Activated CD4-positive, alpha-beta T cell treated with anti-CD3 and anti-CD28 coated beads, Interleukin-2, Interleukin-4, amounts not matched to agents 100 ng/mL and 50 ng/mL, durations not matched to agents 16 hours and 8 hours (primary cell): ENCODE results near the gene DNAJC27.

ENCODE experiments used
- DNase-seq: peaks from one replicate; pipeline ENCODE4 v3.0.0-alpha.2; 2020; ENCODE audit warnings: low spot score

The DNAJC27 gene

GRCh38 chr2:24970483-24971285, 1.1 kb downstream of the DNAJC27 start:
- no peak for DNase-seq

GRCh38 chr2:24969784-24970183, 2.0 kb downstream of the DNAJC27 start:
- no peak for DNase-seq

GRCh38 chr2:24961903-24962302, 9.9 kb downstream of the DNAJC27 start:
- DNase-seq = no peak

GRCh38 chr2:24959761-24960160, 12.0 kb downstream of the DNAJC27 start:
- no peak for DNase-seq

GRCh38 chr2:24958411-24958935, 13.3 kb downstream of the DNAJC27 start:
- no peak for DNase-seq

- no peak for DNase-seq
Observed at GRCh38 chr2:24957976-24958375, 13.8 kb downstream of the DNAJC27 start.

- DNase-seq = no peak
Observed at GRCh38 chr2:24957221-24957620, 14.5 kb downstream of the DNAJC27 start.

- DNase-seq = no peak
Observed at GRCh38 chr2:24955921-24956320, 15.8 kb downstream of the DNAJC27 start.

GRCh38 chr2:24955232-24955631, 16.5 kb downstream of the DNAJC27 start:
- DNase-seq = no peak

GRCh38 chr2:24950102-24950501, 21.7 kb downstream of the DNAJC27 start:
- no peak for DNase-seq

- DNase-seq = no peak
Observed at GRCh38 chr2:24948506-24948905, 23.2 kb downstream of the DNAJC27 start.

- no peak for DNase-seq
Observed at GRCh38 chr2:24947561-24948157, 24.1 kb downstream of the DNAJC27 start.

GRCh38 chr2:24945907-24946306, 25.8 kb downstream of the DNAJC27 start:
- DNase-seq = no peak

GRCh38 chr2:24943427-24944053, 28.2 kb downstream of the DNAJC27 start:
- no peak for DNase-seq

GRCh38 chr2:24939353-24939752, 32.4 kb downstream of the DNAJC27 start:
- no peak for DNase-seq

- no peak for DNase-seq
Observed at GRCh38 chr2:24937236-24937635, 34.5 kb downstream of the DNAJC27 start.

- DNase-seq = no peak
Observed at GRCh38 chr2:24935145-24935544, 36.6 kb downstream of the DNAJC27 start.

GRCh38 chr2:24932715-24933114, 39.0 kb downstream of the DNAJC27 start:
- no peak for DNase-seq

GRCh38 chr2:24930768-24931167, 41.0 kb downstream of the DNAJC27 start:
- peak; percentile 46 for DNase-seq

GRCh38 chr2:24929230-24929629, 42.5 kb downstream of the DNAJC27 start:
- DNase-seq = no peak

GRCh38 chr2:24928036-24928435, 43.7 kb downstream of the DNAJC27 start:
- DNase-seq = no peak

- DNase-seq = peak; percentile 78
Observed at GRCh38 chr2:24926602-24927252, 45.0 kb downstream of the DNAJC27 start.

- no peak for DNase-seq
Observed at GRCh38 chr2:24926220-24926601, 45.5 kb downstream of the DNAJC27 start.
